Large intestine (tissue), 3 donors: ENCODE measurements around the gene HLCS. TPM values are rescaled to one million over a fixed set of nuclear protein-coding genes. Genes with fewer than 3 reads are reported as not detected.

Source experiments
- DNase-seq, 2 donors: peaks; one replicate each; pipeline versions ENCODE4 v3.0.0 to v3.0.0-alpha.2; 2013
- H3K27ac ChIP-seq: one replicate; pipeline ENCODE4 v1.5.1; 2013; ENCODE audit warnings: low read length
- H3K27me3 ChIP-seq: 2 replicates; pipeline ENCODE4 v1.6.1; 2013; ENCODE audit warnings: low read length; ENCODE audit not compliant: control insufficient read depth, insufficient read depth
- H3K36me3 ChIP-seq: 2 replicates; pipeline ENCODE4 v1.6.1; 2013; ENCODE audit warnings: low read length; ENCODE audit not compliant: control insufficient read depth, insufficient read depth
- H3K4me1 ChIP-seq: one replicate; pipeline ENCODE4 v1.6.1; 2013; ENCODE audit warnings: low read length; ENCODE audit not compliant: control insufficient read depth, insufficient read depth
- H3K4me3 ChIP-seq: one replicate; pipeline ENCODE4 v1.5.1; 2013; ENCODE audit warnings: low read length
- H3K9me3 ChIP-seq: one replicate; pipeline ENCODE4 v1.6.1; 2013; ENCODE audit warnings: mild to moderate bottlenecking, low read depth, low read length, moderate library complexity; ENCODE audit not compliant: control insufficient read depth
- WGBS: methylation state at CpG from one replicate; pipeline ENCODE4 v1.1.5; 2013; ENCODE audit warnings: low lambda C conversion rate; ENCODE audit not compliant: insufficient coverage; 5-methylcytosine and 5-hydroxymethylcytosine counted together
- polyA plus RNA-seq: library from polyadenylated mRNA; unstranded; fragments of 120-200 nt; gene quantifications from one replicate; pipeline ENCODE4 v1.2.1, GENCODE V29; 2013

Gene HLCS
- polyA plus RNA-seq, 1 donor: 12.5 TPM

GRCh38 chr21:36928960-36929359 lies 37.5 kb downstream of the HLCS start:
- no peaks in the 10 kb centered on the region for H3K9me3 ChIP-seq
- H3K27ac ChIP-seq: no peak overlapping the region
- H3K36me3 ChIP-seq: peaks cover 21% of the 10 kb centered on the region
- no CpG with 5 or more reads among the region's 5 CpGs for WGBS
- DNase-seq: no peak
- no peak overlapping the region for H3K4me3 ChIP-seq
- H3K27me3 ChIP-seq: no peaks in the 10 kb centered on the region
- H3K4me1 ChIP-seq: no peaks in the 10 kb centered on the region

GRCh38 chr21:36927719-36928117 lies 38.8 kb downstream of the HLCS start:
- WGBS: no CpG with 5 or more reads among the region's 4 CpGs
- H3K4me3 ChIP-seq: no peak overlapping the region

GRCh38 chr21:36926989-36927718 lies 39.3 kb downstream of the HLCS start:
- DNase-seq: peak; percentile 12 to 59
- H3K4me3 ChIP-seq: no peak overlapping the region
- no peak overlapping the region for H3K27ac ChIP-seq
- peaks cover 3% of the 10 kb centered on the region for H3K9me3 ChIP-seq
- no peaks in the 10 kb centered on the region for H3K4me1 ChIP-seq
- H3K36me3 ChIP-seq: peaks cover 17% of the 10 kb centered on the region
- WGBS: 32% methylated on average over 8 of the region's 17 CpGs
- no peaks in the 10 kb centered on the region for H3K27me3 ChIP-seq

More at GRCh38 chr21:36927719-36928117, 38.8 kb downstream of the HLCS start:
- peaks cover 15% of the 10 kb centered on the region for H3K36me3 ChIP-seq
- no peak overlapping the region for H3K27ac ChIP-seq
- peak; percentile 71 to 75 for DNase-seq
- H3K27me3 ChIP-seq: no peaks in the 10 kb centered on the region
- peaks cover 2% of the 10 kb centered on the region for H3K9me3 ChIP-seq
- H3K4me1 ChIP-seq: no peaks in the 10 kb centered on the region

GRCh38 chr21:36923270-36923669 lies 43.2 kb downstream of the HLCS start:
- Histone ChIP-seq H3K27ac (no peak overlapping the region), H3K4me1 (peaks cover 3% of the 10 kb centered on the region), H3K9me3 (peaks cover 3% of the 10 kb centered on the region), H3K4me3 (no peak overlapping the region), H3K27me3 (no peaks in the 10 kb centered on the region), H3K36me3 (peaks cover 5% of the 10 kb centered on the region)
- no CpG with 5 or more reads among the region's 14 CpGs for WGBS
- no peak for DNase-seq

- Histone ChIP-seq H3K36me3 (peaks cover 5% of the 10 kb centered on the region), H3K4me3 (no peak overlapping the region), H3K27me3 (no peaks in the 10 kb centered on the region), H3K4me1 (peaks cover 5% of the 10 kb centered on the region), H3K9me3 (peaks cover 3% of the 10 kb centered on the region), H3K27ac (no peak overlapping the region)
- no CpG with 5 or more reads among the region's 18 CpGs for WGBS
- DNase-seq: no peak
These were observed 43.6 kb downstream of the HLCS start for GRCh38 chr21:36922861-36923260.

GRCh38 chr21:36918291-36918690 lies 48.2 kb downstream of the HLCS start:
- no peak overlapping the region for H3K4me3 ChIP-seq
- H3K4me1 ChIP-seq: peaks cover 14% of the 10 kb centered on the region
- H3K9me3 ChIP-seq: peaks cover 3% of the 10 kb centered on the region
- H3K27me3 ChIP-seq: no peaks in the 10 kb centered on the region
- H3K36me3 ChIP-seq: peaks cover 2% of the 10 kb centered on the region
- DNase-seq: peak in 1 of 2 donors; percentile 44
- 10% methylated on average over 2 of the region's 4 CpGs for WGBS
- no peak overlapping the region for H3K27ac ChIP-seq

GRCh38 chr21:36917471-36918158 lies 48.9 kb downstream of the HLCS start:
- no peak overlapping the region for H3K27ac ChIP-seq
- WGBS: 21% methylated on average over 2 of the region's 8 CpGs
- no peaks in the 10 kb centered on the region for H3K9me3 ChIP-seq
- H3K4me3 ChIP-seq: no peak overlapping the region
- no peaks in the 10 kb centered on the region for H3K27me3 ChIP-seq
- peak; percentile 22 to 31 for DNase-seq
- H3K4me1 ChIP-seq: peaks cover 14% of the 10 kb centered on the region
- peaks cover 2% of the 10 kb centered on the region for H3K36me3 ChIP-seq

- no peak for DNase-seq
- Histone ChIP-seq H3K4me3 (no peak overlapping the region), H3K9me3 (no peaks in the 10 kb centered on the region), H3K4me1 (peaks cover 14% of the 10 kb centered on the region), H3K36me3 (no peaks in the 10 kb centered on the region), H3K27ac (no peak overlapping the region), H3K27me3 (no peaks in the 10 kb centered on the region)
- WGBS: no CpG with 5 or more reads among the region's 3 CpGs
These were observed 49.8 kb downstream of the HLCS start for GRCh38 chr21:36916718-36917117.

- Histone ChIP-seq H3K4me1 (peaks cover 14% of the 10 kb centered on the region), H3K4me3 (no peak overlapping the region), H3K27me3 (no peaks in the 10 kb centered on the region), H3K27ac (no peak overlapping the region), H3K36me3 (no peaks in the 10 kb centered on the region), H3K9me3 (no peaks in the 10 kb centered on the region)
- WGBS: no CpG with 5 or more reads among the region's 8 CpGs
- no peak for DNase-seq
These were observed 50.7 kb downstream of the HLCS start for GRCh38 chr21:36915696-36916245.

- peak; percentile 73 to 83 for DNase-seq
- H3K27ac ChIP-seq: no peak overlapping the region
- no peaks in the 10 kb centered on the region for H3K27me3 ChIP-seq
- WGBS: 96% methylated on average over 4 of the region's 17 CpGs
- H3K4me1 ChIP-seq: peaks cover 18% of the 10 kb centered on the region
- no peaks in the 10 kb centered on the region for H3K36me3 ChIP-seq
- no peaks in the 10 kb centered on the region for H3K9me3 ChIP-seq
- H3K4me3 ChIP-seq: no peak overlapping the region
These were observed 51.3 kb downstream of the HLCS start for GRCh38 chr21:36915014-36915695.
